HG02610 (cell line): ENCODE measurements around the gene LSAMP.

Source experiments
- ATAC-seq: cut with Tn5 transposase; IDR thresholded peaks from one replicate; pipeline ENCODE4 v1.9.1; 2021; ENCODE audit warnings: mild to moderate bottlenecking, moderate library complexity; ENCODE audit not compliant: unreplicated experiment

Gene LSAMP

GRCh38 chr3:116176974-116177555, 268.2 kb downstream of the LSAMP start:
- ATAC-seq = no peak

GRCh38 chr3:116166121-116166520, 279.2 kb downstream of the LSAMP start:
- ATAC-seq = no peak

GRCh38 chr3:116165641-116166040, 279.6 kb downstream of the LSAMP start:
- ATAC-seq = no peak

- no peak for ATAC-seq
Measured at GRCh38 chr3:116165135-116165534, 280.2 kb downstream of the LSAMP start.

- no peak for ATAC-seq
Measured at GRCh38 chr3:116164039-116164438, 281.2 kb downstream of the LSAMP start.

GRCh38 chr3:116161575-116162525, 283.4 kb downstream of the LSAMP start:
- ATAC-seq = no peak

- ATAC-seq = no peak
Measured at GRCh38 chr3:116160594-116160993, 284.7 kb downstream of the LSAMP start.

- ATAC-seq = no peak
Measured at GRCh38 chr3:116155841-116156240, 289.4 kb downstream of the LSAMP start.

- no peak for ATAC-seq
Measured at GRCh38 chr3:116154389-116154788, 290.9 kb downstream of the LSAMP start.

GRCh38 chr3:116153174-116153573, 292.1 kb downstream of the LSAMP start:
- ATAC-seq = no peak

GRCh38 chr3:116150655-116151167, 294.6 kb downstream of the LSAMP start:
- no peak for ATAC-seq

- ATAC-seq = no peak
Measured at GRCh38 chr3:116148881-116149851, 296.1 kb downstream of the LSAMP start.

GRCh38 chr3:116145613-116146012, 299.7 kb downstream of the LSAMP start:
- ATAC-seq = no peak

- no peak for ATAC-seq
Measured at GRCh38 chr3:116141724-116142123, 303.6 kb downstream of the LSAMP start.

GRCh38 chr3:116140100-116140689, 305.1 kb downstream of the LSAMP start:
- peak; percentile 45 for ATAC-seq

GRCh38 chr3:116139641-116140040, 305.6 kb downstream of the LSAMP start:
- peak; percentile 54 for ATAC-seq

GRCh38 chr3:116135457-116136085, 309.7 kb downstream of the LSAMP start:
- ATAC-seq = no peak

GRCh38 chr3:116129187-116129946, 315.9 kb downstream of the LSAMP start:
- ATAC-seq = no peak

- ATAC-seq = no peak
Measured at GRCh38 chr3:116127464-116127863, 317.8 kb downstream of the LSAMP start.
